K562 (cell line): Measurements from ENCODE around the gene TMEM208.

ENCODE experiments used
- BACH1 ChIP-seq: fragments of 200-800 bp; sonication (Bioruptor generic); IDR thresholded peaks from 2 replicates; pipeline ENCODE4 v1.6.1; 2016; ENCODE audit warnings: missing genetic modification characterization, missing compliant biosample characterization
- RHOXF2B ChIP-seq: fragments of 250-450 bp; sonication (Bioruptor Pico); conservative IDR thresholded peaks from 2 replicates; pipeline ENCODE4 v1.5.1; 2021

GRCh38 chr16:67184453-67184994, 42.4 kb upstream of the TMEM208 start:
- TF ChIP-seq BACH1 (tag) (no peak), RHOXF2B (CRISPR knock-in tag) (no peak)
